ENCODE measurements around the gene WDR7. TPM values are rescaled to one million over a fixed set of nuclear protein-coding genes. Genes with fewer than 3 reads are reported as not detected.
"Not testable (repeated sequence)": the region's sequence is repeated elsewhere in the genome, so short reads cannot be mapped to it uniquely, and the experiment has no call there.

WDR7 gene
- total RNA-seq, 4 donors from 2014 or later, result 9.4 to 26.1 (median 19.2) TPM

GRCh38 chr18:56652802-56653201, 1.6 kb downstream of the WDR7 start:
- no peak for DNase-seq
- 57 to 63% methylated on average over 4 of the region's 4 CpGs for WGBS, 2 donors
- intact Hi-C loops (cut with DNase I), result no loop called here
- no peak overlapping the region for H3K4me3 ChIP-seq
- H3K4me1 ChIP-seq, result peaks cover 7 to 22% (median 11%) of the 10 kb centered on the region in 3 donors
- H3K27me3 ChIP-seq, result no peaks in the 10 kb centered on the region
- TF ChIP-seq POLR2A (IDR thresholded peaks at IDR 0.05) (no peak), CTCF (IDR thresholded peaks at IDR 0.05) (no peak)
- H3K9me3 ChIP-seq, result no peaks in the 10 kb centered on the region
- H3K36me3 ChIP-seq, result no peaks in the 10 kb centered on the region
- no peak overlapping the region for H3K27ac ChIP-seq

GRCh38 chr18:56654280-56654679, 3.1 kb downstream of the WDR7 start:
- H3K36me3 ChIP-seq; DNase-seq; H3K27ac ChIP-seq; H3K9me3 ChIP-seq; H3K27me3 ChIP-seq; H3K4me3 ChIP-seq; intact Hi-C loops (cut with DNase I): not testable (repeated sequence)
- 93 to 96% methylated on average over 7 of the region's 7 CpGs for WGBS, 2 donors
- H3K4me1 ChIP-seq, result peaks cover 7 to 22% (median 11%) of the 10 kb centered on the region in 3 donors

- H3K27me3 ChIP-seq, result no peaks in the 10 kb centered on the region
- DNase-seq, result no peak
- WGBS, 2 donors, result 71 to 82% methylated on average over 2 of the region's 2 CpGs
- H3K4me3 ChIP-seq, result no peak overlapping the region
- H3K4me1 ChIP-seq, result no peaks in the 10 kb centered on the region
- no peaks in the 10 kb centered on the region for H3K36me3 ChIP-seq
- no peaks in the 10 kb centered on the region for H3K9me3 ChIP-seq
- no peak overlapping the region for H3K27ac ChIP-seq
- TF ChIP-seq POLR2A (IDR thresholded peaks at IDR 0.05) (no peak), CTCF (IDR thresholded peaks at IDR 0.05) (no peak)
- intact Hi-C loops (cut with DNase I), result no loop called here
These were observed 7.1 kb downstream of the WDR7 start for GRCh38 chr18:56658261-56658660.

- 93% methylated on average over 4 of the region's 4 CpGs for WGBS, 2 donors
- no peak for TF ChIP-seq POLR2A (IDR thresholded peaks at IDR 0.05)
- no peak for TF ChIP-seq CTCF (IDR thresholded peaks at IDR 0.05)
- intact Hi-C loops (cut with DNase I), result no loop called here
These were observed 8.0 kb downstream of the WDR7 start for GRCh38 chr18:56659111-56659510.

GRCh38 chr18:56660655-56661054, 9.5 kb downstream of the WDR7 start:
- WGBS, 2 donors, result 89 to 94% methylated on average over 1 of the region's 1 CpG
- H3K36me3 ChIP-seq, result no peaks in the 10 kb centered on the region
- no peak overlapping the region for H3K27ac ChIP-seq
- no peaks in the 10 kb centered on the region for H3K9me3 ChIP-seq
- intact Hi-C loops (cut with DNase I), result no loop called here
- H3K4me3 ChIP-seq, result no peak overlapping the region
- no peak for DNase-seq
- TF ChIP-seq POLR2A (IDR thresholded peaks at IDR 0.05) (no peak), CTCF (IDR thresholded peaks at IDR 0.05) (no peak)
- no peaks in the 10 kb centered on the region for H3K4me1 ChIP-seq
- H3K27me3 ChIP-seq, result no peaks in the 10 kb centered on the region

More at GRCh38 chr18:56659111-56659510, 8.0 kb downstream of the WDR7 start:
- H3K36me3 ChIP-seq, result no peaks in the 10 kb centered on the region
- no peaks in the 10 kb centered on the region for H3K9me3 ChIP-seq
- H3K27me3 ChIP-seq, result no peaks in the 10 kb centered on the region
- H3K4me3 ChIP-seq, result no peak overlapping the region
- no peak for DNase-seq
- no peak overlapping the region for H3K27ac ChIP-seq
- no peaks in the 10 kb centered on the region for H3K4me1 ChIP-seq

GRCh38 chr18:56661360-56662062, 10.4 kb downstream of the WDR7 start:
- intact Hi-C loops (cut with DNase I), result no loop called here
- 45% methylated on average over 2 of the region's 2 CpGs for WGBS, 2 donors
- no peak for DNase-seq
- Histone ChIP-seq H3K27ac (no peak overlapping the region), H3K9me3 (no peaks in the 10 kb centered on the region), H3K36me3 (no peaks in the 10 kb centered on the region), H3K27me3 (no peaks in the 10 kb centered on the region), H3K4me3 (no peak overlapping the region), H3K4me1 (no peaks in the 10 kb centered on the region)
- TF ChIP-seq POLR2A (IDR thresholded peaks at IDR 0.05), result no peak
- no peak for TF ChIP-seq CTCF (IDR thresholded peaks at IDR 0.05)

Data from esophagus squamous epithelium (tissue), 5 donors.